Transverse colon (tissue), 4 donors: Measurements from ENCODE around the gene SURF6. TPM values are rescaled to one million over a fixed set of nuclear protein-coding genes. Genes with fewer than 3 reads are reported as not detected.

Source experiments
- DNase-seq: peaks from one replicate; pipeline ENCODE4 v3.0.0-alpha.2; 2019
- H3K27ac ChIP-seq, 4 donors: fragments of 200-600 bp; sonication (generic); 2 replicates each; pipeline ENCODE4 v1.5.1; 2016 to 2018; ENCODE audit warnings: inconsistent platforms in 4 of 4
- H3K27me3 ChIP-seq: fragments of 200-600 bp; sonication (generic); 2 replicates; pipeline ENCODE4 v1.5.1; 2017; ENCODE audit warnings: inconsistent platforms
- H3K36me3 ChIP-seq, 4 donors: fragments of 200-600 bp; sonication (generic); 2 replicates each; pipeline ENCODE4 v1.5.1; 2017 to 2019; ENCODE audit warnings: inconsistent platforms in 4 of 4
- H3K4me1 ChIP-seq, 4 donors: fragments of 200-600 bp; sonication (generic); 2 replicates each; pipeline ENCODE4 v1.5.1; 2017 to 2020; ENCODE audit warnings: inconsistent platforms in 4 of 4
- H3K4me3 ChIP-seq, 4 donors: fragments of 200-600 bp; sonication (generic); 1 replicate in 1 of 4; 2 replicates in 3 of 4; pipeline versions ENCODE4 v1.5.1 to v1.6.1; 2017 to 2019; ENCODE audit warnings: inconsistent platforms in 4 of 4
- H3K9me3 ChIP-seq, 2 donors: fragments of 200-600 bp; sonication (generic); 2 replicates each; pipeline ENCODE4 v1.5.1; 2017 to 2019; ENCODE audit warnings: inconsistent platforms in 2 of 2
- EP300 ChIP-seq: sonication (generic); formaldehyde crosslinking; IDR thresholded peaks from one replicate; pipeline ENCODE4 v1.6.1; 2017; ENCODE audit warnings: antibody characterized with exemption, low read depth
- POLR2A ChIP-seq: fragments of 450-650 bp; IDR thresholded peaks from one replicate; pipeline ENCODE4 v1.6.1; 2016; ENCODE audit warnings: antibody characterized with exemption, mild to moderate bottlenecking, moderate library complexity
- POLR2AphosphoS5 ChIP-seq, 3 donors: sonication (generic); formaldehyde crosslinking; IDR thresholded peaks; one replicate each; pipeline ENCODE4 v1.6.1; 2016; ENCODE audit warnings: antibody characterized with exemption in 3 of 3
- WGBS, 2 donors: methylation state at CpG; one replicate each; pipeline ENCODE4 v1.1.5; 2018; ENCODE audit warnings: low coverage in 1 of 2; 5-methylcytosine and 5-hydroxymethylcytosine counted together
- in situ Hi-C, 4 donors: fragments of 200-750 bp; cut with MboI; loops; one replicate each; pipeline versions ENCODE4 v1.15.0 to v1.15.1; 2017; ENCODE audit warnings: low sequenced_read_pairs in 3 of 4, low pct_ligation_motif_present in 1 of 4, low pct_unique_long_range_greater_than_20kb in 1 of 4
- intact Hi-C: fragments of 100-400 bp; cut with DNase I; formaldehyde crosslinking; loops from one replicate; pipeline ENCODE4 v1.15.1; 2023; ENCODE audit warnings: low total_unique reads
- total RNA-seq, 4 donors: library from RNA; depleted of rRNA; stranded (reverse); fragments of >200 nt; gene quantifications; one replicate each; pipeline ENCODE4 v1.1.0, GENCODE V29; 2016
- TF ChIP-seq, protein P1 (sequence below), 5 experiments: fragments of 200-600 bp in 3 of 5; fragments of 450-650 bp in 2 of 5; sonication (generic) in 3 of 5; IDR thresholded peaks; 1 replicate in 2 of 5; 2 replicates in 3 of 5; pipeline ENCODE4 v1.5.1; 2016 to 2017; ENCODE audit warnings: antibody characterized with exemption in 5 of 5, inconsistent platforms in 3 of 5, mild to moderate bottlenecking in 2 of 5, moderate library complexity in 1 of 5

The SURF6 gene
- total RNA-seq, 4 donors from 2014 or later: 18.1 to 61.3 (median 22.5) TPM

DNA sequence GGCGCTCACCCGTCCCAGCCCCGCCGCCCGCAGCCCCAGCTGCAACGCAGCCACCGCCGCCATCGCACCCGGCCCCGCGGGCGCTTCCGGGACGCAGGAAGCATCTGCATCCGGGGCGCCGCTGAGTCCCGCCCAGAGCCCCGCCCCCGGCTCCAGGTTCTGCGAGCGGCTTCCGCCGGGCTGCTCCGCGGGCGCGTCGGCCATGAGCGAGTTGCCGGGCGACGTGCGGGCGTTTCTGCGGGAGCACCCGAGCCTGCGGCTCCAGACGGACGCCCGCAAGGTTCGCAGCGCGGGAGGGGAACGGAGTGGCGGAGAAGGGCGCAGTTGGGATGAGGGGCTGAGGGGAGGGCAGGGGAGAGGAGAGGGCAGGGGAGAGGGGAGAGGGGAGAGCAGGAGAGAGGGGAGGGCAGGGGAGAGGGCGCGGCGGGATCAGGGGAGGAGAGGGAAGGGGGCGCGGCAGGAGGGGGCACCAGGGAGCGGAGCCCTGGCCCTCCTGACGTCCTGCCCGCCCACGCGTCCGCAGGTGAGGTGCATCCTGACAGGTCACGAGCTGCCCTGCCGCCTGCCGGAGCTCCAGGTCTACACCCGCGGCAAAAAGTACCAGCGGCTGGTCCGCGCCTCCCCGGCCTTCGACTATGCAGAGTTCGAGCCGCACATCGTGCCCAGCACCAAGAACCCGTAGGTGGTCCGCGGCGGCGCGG, 20.6 kb upstream of the SURF6 start, which contains the start of the genes SURF1 and SURF2:
Gene SURF1 (minus strand): TSS at position 97 of the 701 bp plus-strand sequence. CDS start 34 bp downstream, at position 63.
Gene SURF2 (plus strand): TSS at position 160 of the 701 bp plus-strand sequence. CDS start 43 bp downstream, at position 203.
- peak; percentile 93 for DNase-seq
- no peaks in the 10 kb centered on the region for H3K9me3 ChIP-seq
- intact Hi-C loops: no loop called here

DNA sequence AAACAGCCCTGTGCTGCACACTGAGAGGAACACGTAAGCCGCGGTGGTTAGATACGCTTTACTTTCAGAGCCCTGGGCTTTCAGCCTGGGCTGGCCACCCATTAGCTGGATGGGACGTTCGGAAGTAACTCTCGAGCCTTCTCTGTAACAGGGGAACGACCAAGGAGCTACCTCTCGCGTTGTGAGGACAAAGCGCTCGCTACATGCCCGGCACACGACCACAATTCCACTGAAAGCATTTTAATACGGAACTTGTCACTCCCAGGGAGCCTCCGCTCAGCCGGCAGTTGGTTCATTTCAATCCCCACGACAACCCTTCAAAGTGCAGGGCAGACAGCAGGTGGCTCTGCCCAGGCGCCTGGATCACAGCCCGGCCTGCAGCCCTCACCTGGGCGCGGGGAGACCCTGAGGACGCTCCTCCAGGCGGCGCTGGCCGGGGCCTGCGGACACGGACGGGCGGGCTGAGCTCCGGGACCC, 19.9 kb upstream of the SURF6 start:
- Histone ChIP-seq H3K27ac (peak overlapping the region; percentile 81 to 92 (median 86)), H3K9me3 (no peaks in the 10 kb centered on the region), H3K4me1 (peaks cover 12 to 25% (median 18%) of the 10 kb centered on the region in 4 donors), H3K36me3 (peaks cover 0 to 16% (median 5%) of the 10 kb centered on the region in 4 donors), H3K27me3 (no peaks in the 10 kb centered on the region), H3K4me3 (peak overlapping the region; percentile 77 to 95 (median 86))
- DNase-seq: no peak
- intact Hi-C loops: no loop called here
- TF ChIP-seq EP300: no peak
- TF ChIP-seq, protein P1, sequence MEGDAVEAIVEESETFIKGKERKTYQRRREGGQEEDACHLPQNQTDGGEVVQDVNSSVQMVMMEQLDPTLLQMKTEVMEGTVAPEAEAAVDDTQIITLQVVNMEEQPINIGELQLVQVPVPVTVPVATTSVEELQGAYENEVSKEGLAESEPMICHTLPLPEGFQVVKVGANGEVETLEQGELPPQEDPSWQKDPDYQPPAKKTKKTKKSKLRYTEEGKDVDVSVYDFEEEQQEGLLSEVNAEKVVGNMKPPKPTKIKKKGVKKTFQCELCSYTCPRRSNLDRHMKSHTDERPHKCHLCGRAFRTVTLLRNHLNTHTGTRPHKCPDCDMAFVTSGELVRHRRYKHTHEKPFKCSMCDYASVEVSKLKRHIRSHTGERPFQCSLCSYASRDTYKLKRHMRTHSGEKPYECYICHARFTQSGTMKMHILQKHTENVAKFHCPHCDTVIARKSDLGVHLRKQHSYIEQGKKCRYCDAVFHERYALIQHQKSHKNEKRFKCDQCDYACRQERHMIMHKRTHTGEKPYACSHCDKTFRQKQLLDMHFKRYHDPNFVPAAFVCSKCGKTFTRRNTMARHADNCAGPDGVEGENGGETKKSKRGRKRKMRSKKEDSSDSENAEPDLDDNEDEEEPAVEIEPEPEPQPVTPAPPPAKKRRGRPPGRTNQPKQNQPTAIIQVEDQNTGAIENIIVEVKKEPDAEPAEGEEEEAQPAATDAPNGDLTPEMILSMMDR (IDR thresholded peaks at IDR 0.05): no peak
- TF ChIP-seq POLR2AphosphoS5 (IDR thresholded peaks at IDR 0.05): no peak
- TF ChIP-seq POLR2A: no peak
- in situ Hi-C loops: no loop called here
- WGBS, 2 donors: 1 to 5% methylated on average over 4 to 24 of the region's 31 CpGs

More for the DNA sequence above, 20.6 kb upstream of the SURF6 start, which contains the start of the genes SURF1 and SURF2:
- TF ChIP-seq, protein P1 (IDR thresholded peaks at IDR 0.05): peak in 2 of 5 experiments; percentile 22 to 42
- TF ChIP-seq EP300 (no peak), POLR2AphosphoS5 (IDR thresholded peaks at IDR 0.05) (peak; percentile 70 to 93 (median 88)), POLR2A (peak; percentile 51)
- 0 to 1% methylated on average over 3 to 45 of the region's 78 CpGs for WGBS, 2 donors
- peaks cover 12 to 25% (median 18%) of the 10 kb centered on the region in 4 donors for H3K4me1 ChIP-seq
- in situ Hi-C loops: no loop called here
- peak within 1 kb of the TSS; percentile 77 to 95 (median 86) for H3K4me3 ChIP-seq
- no peaks in the 10 kb centered on the region for H3K27me3 ChIP-seq
- peak within 1 kb of the TSS; percentile 81 to 92 (median 86) for H3K27ac ChIP-seq
- H3K36me3 ChIP-seq: peaks cover 0 to 13% (median 5%) of the 10 kb centered on the region in 4 donors

DNA sequence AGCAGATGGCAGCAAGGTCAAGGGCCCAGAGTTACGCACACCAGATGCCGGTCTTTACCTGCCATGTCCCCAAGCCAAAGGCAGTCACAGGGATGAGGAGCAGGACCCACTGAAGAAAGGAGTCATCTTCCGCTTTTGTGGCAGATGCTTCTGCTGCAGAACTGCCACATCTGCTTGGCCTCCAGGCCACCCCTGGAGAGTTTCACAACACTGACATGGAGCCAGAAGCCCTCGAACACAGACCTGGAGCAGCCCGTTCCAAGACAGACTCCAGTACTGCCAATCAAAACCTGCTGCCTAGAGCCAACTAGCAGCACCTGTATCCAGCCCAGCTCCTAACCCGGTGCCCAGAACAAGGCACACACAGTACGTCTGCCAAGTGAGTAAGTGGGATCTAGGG, 18.8 kb upstream of the SURF6 start:
- no peak for TF ChIP-seq POLR2AphosphoS5 (IDR thresholded peaks at IDR 0.05)
- no peak for TF ChIP-seq POLR2A
- TF ChIP-seq, protein P1 (IDR thresholded peaks at IDR 0.05): no peak
- no peak for TF ChIP-seq EP300
- intact Hi-C loops: no loop called here
- in situ Hi-C loops: no loop called here

DNA sequence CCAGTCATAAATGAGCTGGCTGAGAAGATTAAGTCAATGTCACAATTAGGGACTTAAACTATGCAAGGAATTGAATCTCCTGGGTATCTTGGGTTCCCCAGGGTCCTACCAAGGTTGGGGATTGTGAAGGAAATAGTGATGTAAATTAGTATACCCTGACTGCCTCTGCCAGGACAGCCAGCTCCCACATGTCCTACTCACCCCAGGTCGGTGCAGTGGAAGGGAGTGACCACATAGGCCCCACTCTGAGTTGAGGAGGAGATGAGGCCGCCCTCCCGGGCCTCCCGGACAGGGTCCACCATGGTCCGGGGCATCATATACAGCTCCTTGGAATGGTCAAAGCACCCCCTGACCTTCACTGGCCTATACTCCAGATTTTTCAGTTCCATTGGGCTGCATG, 17.6 kb upstream of the SURF6 start:
- Histone ChIP-seq H3K4me1 (peaks cover 21 to 40% (median 32%) of the 10 kb centered on the region in 4 donors), H3K27ac (no peak overlapping the region), H3K9me3 (no peaks in the 10 kb centered on the region), H3K36me3 (peaks cover 0 to 29% (median 11%) of the 10 kb centered on the region in 4 donors), H3K27me3 (no peaks in the 10 kb centered on the region), H3K4me3 (no peak overlapping the region)
- 87% methylated on average over 5 of the region's 5 CpGs; no CpG with 5 or more reads in 1 of the 2 donors for WGBS, 2 donors
- intact Hi-C loops (no loop called here), in situ Hi-C loops (no loop called here)
- no peak for TF ChIP-seq POLR2AphosphoS5 (IDR thresholded peaks at IDR 0.05)
- DNase-seq: no peak

More for the DNA sequence above, 18.8 kb upstream of the SURF6 start:
- Histone ChIP-seq H3K27ac (no peak overlapping the region), H3K4me3 (no peak overlapping the region), H3K36me3 (peaks cover 0 to 27% (median 11%) of the 10 kb centered on the region in 4 donors), H3K27me3 (no peaks in the 10 kb centered on the region), H3K9me3 (no peaks in the 10 kb centered on the region), H3K4me1 (peaks cover 12 to 28% (median 21%) of the 10 kb centered on the region in 4 donors)
- WGBS, 2 donors: 83% methylated on average over 7 of the region's 7 CpGs; no CpG with 5 or more reads in 1 of the 2 donors
- no peak for DNase-seq
